HCT116 (cell line): ENCODE measurements around the gene TM9SF1. TPM values are rescaled to one million over a fixed set of nuclear protein-coding genes. Genes with fewer than 3 reads are reported as not detected.
A peak's percentile ranks its signal among the peaks of the same experiment; 100 is the strongest.

Experiments
- ATAC-seq: fragments of 200-7000 bp; cut with Tn5 transposase; 2 replicates; pipeline ENCODE4 v1.9.1; 2020; ENCODE audit warnings: mild to moderate bottlenecking, moderate library complexity
- BruUV-seq: library from RNA; stranded (reverse); fragments of 400-500 nt; replicated peaks from 2 replicates; lab custom pipeline; 2021; lab: Mats Ljungman, UMichigan
- CTCF ChIA-PET: fragments of 300-600 bp; sonication (Branson Sonifier 250); formaldehyde crosslinking; loops from one replicate; lab custom pipeline; 2021; ENCODE audit warnings: antibody characterized with exemption; lab: Charles Lee
- POLR2A ChIA-PET: fragments of 300-600, 350-600 bp; sonication (Branson Sonifier 250); formaldehyde crosslinking; loops from one replicate; lab custom pipeline; 2021; ENCODE audit warnings: antibody characterized with exemption; lab: Charles Lee
- RAD21 ChIA-PET, 2 experiments: fragments of 300-600 bp; sonication (Branson Sonifier 250); formaldehyde crosslinking; loops; one replicate each; lab custom pipeline; 2023; ENCODE audit warnings: low total read pairs in 2 of 2; ENCODE audit not compliant: uncharacterized antibody in 2 of 2, unreplicated experiment in 2 of 2, low non-redundant PET in 1 of 2; lab: Charles Lee
- DNase-seq: peaks from one replicate; pipeline ENCODE4 v3.0.0-alpha.2; 2010; ENCODE audit warnings: low read depth, low spot score
- H2AFZ ChIP-seq: fragments of 200-600 bp; shearing (Covaris generic), sonication (generic); 2 replicates; pipeline ENCODE4 v1.6.1; 2017; ENCODE audit warnings: low read depth, mixed run types, mixed read lengths, antibody characterized with exemption, low read length; ENCODE audit not compliant: poor library complexity, severe bottlenecking
- H3K27ac ChIP-seq: 2 replicates; pipeline ENCODE4 v1.5.1; 2012; ENCODE audit warnings: low read depth, low read length
- H3K27me3 ChIP-seq: fragments of 200-600 bp; sonication (generic); 2 replicates; pipeline ENCODE4 v1.6.1; 2016; ENCODE audit warnings: mixed run types, low read length, mixed read lengths; ENCODE audit not compliant: insufficient read depth
- H3K36me3 ChIP-seq, 2 experiments: fragments of 200-500 bp in 1 of 2; fragments of 200-600 bp in 1 of 2; sonication (Bioruptor generic) in 1 of 2; sonication (generic) in 1 of 2; 2 replicates each; pipeline versions ENCODE4 v1.5.1 to v1.6.1; 2014 to 2016; ENCODE audit warnings: low read length in 2 of 2, inconsistent platforms in 1 of 2, mixed read lengths in 1 of 2, mixed run types in 1 of 2; ENCODE audit not compliant: insufficient read depth in 2 of 2, control insufficient read depth in 1 of 2
- H3K4me1 ChIP-seq, 2 experiments: fragments of 200-600 bp in 1 of 2; sonication (generic) in 1 of 2; 2 replicates each; pipeline versions ENCODE4 v1.5.1 to v1.6.1; 2012 to 2017; ENCODE audit warnings: low read length in 2 of 2, inconsistent platforms in 1 of 2, mild to moderate bottlenecking in 1 of 2, mixed read lengths in 1 of 2, mixed run types in 1 of 2, moderate library complexity in 1 of 2; ENCODE audit not compliant: insufficient read depth in 2 of 2, control insufficient read depth in 1 of 2
- H3K4me2 ChIP-seq: fragments of 200-600 bp; sonication (generic); 2 replicates; pipeline ENCODE4 v1.6.1; 2017; ENCODE audit warnings: mixed run types, low read length, mixed read lengths
- H3K4me3 ChIP-seq, 2 experiments: fragments of 200-600 bp in 1 of 2; sonication (generic) in 1 of 2; replicated peaks in 1 of 2; 2 replicates each; pipeline ENCODE4 v1.5.1; 2011 to 2016; ENCODE audit warnings: low read length in 2 of 2, control low read depth in 1 of 2, low read depth in 1 of 2, mild to moderate bottlenecking in 1 of 2, mixed read lengths in 1 of 2, mixed run types in 1 of 2
- H3K79me2 ChIP-seq: fragments of 200-600 bp; sonication (generic); 2 replicates; pipeline ENCODE4 v1.6.1; 2017; ENCODE audit warnings: mild to moderate bottlenecking, mixed run types, low read length, moderate library complexity, mixed read lengths; ENCODE audit not compliant: insufficient read depth
- H3K9ac ChIP-seq: fragments of 200-600 bp; sonication (generic); 2 replicates; pipeline ENCODE4 v1.6.1; 2016; ENCODE audit warnings: low read length, mixed read lengths
- H3K9me2 ChIP-seq: fragments of 200-600 bp; sonication (generic), shearing (Covaris generic); 2 replicates; pipeline ENCODE4 v1.6.1; 2017; ENCODE audit warnings: mixed run types, mild to moderate bottlenecking, moderate library complexity; ENCODE audit not compliant: insufficient read depth
- H3K9me3 ChIP-seq, 2 experiments: fragments of 200-500 bp in 1 of 2; fragments of 200-600 bp in 1 of 2; sonication (Bioruptor generic) in 1 of 2; sonication (generic) in 1 of 2; 2 replicates each; pipeline ENCODE4 v1.6.1; 2014 to 2017; ENCODE audit warnings: low read length in 2 of 2, mixed read lengths in 2 of 2, inconsistent platforms in 1 of 2, low read depth in 1 of 2, mild to moderate bottlenecking in 1 of 2, mixed run types in 1 of 2, moderate library complexity in 1 of 2; ENCODE audit not compliant: control insufficient read depth in 1 of 2, insufficient read depth in 1 of 2
- H4K20me1 ChIP-seq: fragments of 200-600 bp; sonication (generic), shearing (Covaris generic); 2 replicates; pipeline ENCODE4 v1.6.1; 2017; ENCODE audit warnings: mixed run types, mild to moderate bottlenecking, moderate library complexity; ENCODE audit not compliant: insufficient read depth
- CTCF ChIP-seq, 3 experiments: fragments of 200-600 bp in 1 of 3; sonication (generic) in 1 of 3; IDR thresholded peaks in 2 of 3; conservative IDR thresholded peaks in 1 of 3; 2 replicates each; pipeline ENCODE4 v1.5.1; 2012 to 2017; ENCODE audit warnings: low read depth in 2 of 3, low read length in 2 of 3, antibody characterized with exemption in 1 of 3, borderline replicate concordance in 1 of 3, control low read depth in 1 of 3, mild to moderate bottlenecking in 1 of 3, mixed read lengths in 1 of 3, mixed run types in 1 of 3, moderate library complexity in 1 of 3; ENCODE audit not compliant: insufficient read depth in 1 of 3
- POLR2AphosphoS5 ChIP-seq: IDR thresholded peaks from 2 replicates; pipeline ENCODE4 v1.6.1; 2011; ENCODE audit warnings: mild to moderate bottlenecking, low read depth, low read length, moderate library complexity
- intact Hi-C: fragments of 100-400 bp; cut with micrococcal nuclease; formaldehyde crosslinking; loops from 2 replicates; pipeline ENCODE4 v1.10.0; 2022
- microRNA-seq: library from miRNA; unstranded; fragments of <30 nt; microRNA quantifications from one replicate; pipeline ENCODE4, GENCODE V29; 2016; ENCODE audit warnings: borderline number of aligned reads
- total RNA-seq: library from RNA; stranded (reverse); gene quantifications from one replicate; pipeline ENCODE4 v1.2.1, GENCODE V29; 2021; ENCODE audit not compliant: unreplicated experiment

The TM9SF1 gene
- total RNA-seq, 1 experiment from 2014 or later, result 35.2 TPM

GRCh38 chr14:24139272-24139934 lies 55.8 kb downstream of the TM9SF1 start:
- no TSS peak for BruUV-seq
- RAD21 ChIA-PET, result no interaction called here
- intact Hi-C loops, result no loop called here
- Histone ChIP-seq H4K20me1 (no peaks in the 10 kb centered on the region), H3K36me3 (peaks cover 21 to 25% of the 10 kb centered on the region in 2 experiments), H3K27ac (peak overlapping the region; percentile 91; the same call in 1 of the 2 replicates), H3K9me3 (no peaks in the 10 kb centered on the region), H2AFZ (no peak overlapping the region), H3K79me2 (peaks cover 45% of the 10 kb centered on the region), H3K4me3 (peak overlapping the region; percentile 66 to 87; a peak in 3 of 4 replicates), H3K4me2 (peak overlapping the region; percentile 91), H3K9me2 (no peaks in the 10 kb centered on the region), H3K4me1 (peaks cover 26 to 48% of the 10 kb centered on the region in 2 experiments), H3K27me3 (no peaks in the 10 kb centered on the region), H3K9ac (no peak overlapping the region)
- ATAC-seq (no peak), DNase-seq (no peak)
- CTCF ChIA-PET, result interaction anchor here (0.6 to 2.0 kb wide), 2 partner anchors 31 to 81 kb away, joined by 3 to 7 read pairs; no protein-coding TSS in a partner anchor
- TF ChIP-seq CTCF (IDR thresholded peaks at IDR 0.05 in 2 of 3, conservative IDR thresholded peaks at IDR 0.05 in 1 of 3; ENCODE audit: borderline replicate concordance in 1 of 3, insufficient read depth in 1 of 3, low read depth in 2 of 3, low read length in 2 of 3) (peak in 2 of 3 experiments; percentile 27 to 30; a peak in 3 of 6 replicates), POLR2AphosphoS5 (no peak)
- POLR2A ChIA-PET, result interaction anchor here (1.3 to 2.9 kb wide), 3 partner anchors 7 to 25 kb away, joined by 4 to 36 read pairs (median 7); partner anchors contain the start of genes DCAF11, IRF9, NRL and PSME2

Small RNA genes within 50 kb of the gene (microRNA-seq; reads per million reads assigned to microRNA genes)
- not detected for gene MIR7703

Other genes with a start within 250 kb of the TM9SF1 start
- gene DHRS4, start 241.7 kb downstream of the TM9SF1 start, total RNA-seq, result 21.8 TPM
- 18.6 TPM for gene DHRS4L2, start 206.5 kb downstream of the TM9SF1 start, total RNA-seq
- gene CARMIL3, start 143.4 kb downstream of the TM9SF1 start, total RNA-seq, result 0.71 TPM
- not detected for gene CPNE6, start 123.9 kb downstream of the TM9SF1 start, total RNA-seq
- 94.1 TPM for gene PCK2, start 101.1 kb downstream of the TM9SF1 start, total RNA-seq
- gene DCAF11, start 80.7 kb downstream of the TM9SF1 start, total RNA-seq, result 47.5 TPM
- 0.66 TPM for gene NRL, start 80.5 kb downstream of the TM9SF1 start, total RNA-seq
- 0.81 TPM for gene FITM1, start 64.8 kb downstream of the TM9SF1 start, total RNA-seq
- gene PSME1, start 59.2 kb downstream of the TM9SF1 start, total RNA-seq, result 174 TPM
- 42.0 TPM for gene EMC9, start 53.9 kb downstream of the TM9SF1 start, total RNA-seq
- 160 TPM for gene PSME2, start 48.8 kb downstream of the TM9SF1 start, total RNA-seq
- 78.0 TPM for gene RNF31, start 47.9 kb downstream of the TM9SF1 start, total RNA-seq
- gene IRF9, start 34.2 kb downstream of the TM9SF1 start, total RNA-seq, result 21.7 TPM
- 7.6 TPM for gene REC8, start 23.4 kb downstream of the TM9SF1 start, total RNA-seq
- gene IPO4, start 6.6 kb downstream of the TM9SF1 start, total RNA-seq, result 102 TPM
- gene TSSK4, start 10.3 kb upstream of the TM9SF1 start, total RNA-seq, result 0.32 TPM
- gene CHMP4A, start 18.0 kb upstream of the TM9SF1 start, total RNA-seq, result 34.6 TPM
- 15.9 TPM for gene MDP1, start 20.6 kb upstream of the TM9SF1 start, total RNA-seq
- gene NEDD8, start 36.9 kb upstream of the TM9SF1 start, total RNA-seq, result 178 TPM
- gene GMPR2, start 37.5 kb upstream of the TM9SF1 start, total RNA-seq, result 66.9 TPM
- 38.4 TPM for gene TINF2, start 47.2 kb upstream of the TM9SF1 start, total RNA-seq
- 5.6 TPM for gene TGM1, start 67.7 kb upstream of the TM9SF1 start, total RNA-seq
- gene RABGGTA, start 76.2 kb upstream of the TM9SF1 start, total RNA-seq, result 40.8 TPM
- 34.7 TPM for gene DHRS1, start 104.3 kb upstream of the TM9SF1 start, total RNA-seq
- gene NOP9, start 104.4 kb upstream of the TM9SF1 start, total RNA-seq, result 39.4 TPM
- 0.22 TPM for gene CIDEB, start 112.5 kb upstream of the TM9SF1 start, total RNA-seq
- 15.4 TPM for gene LTB4R2, start 114.7 kb upstream of the TM9SF1 start, total RNA-seq
- gene LTB4R, start 116.1 kb upstream of the TM9SF1 start, total RNA-seq, result 14.8 TPM
- 0.86 TPM for gene ADCY4, start 139.6 kb upstream of the TM9SF1 start, total RNA-seq
- not detected for gene RIPK3, start 144.6 kb upstream of the TM9SF1 start, total RNA-seq
- 7.6 TPM for gene NFATC4, start 172.7 kb upstream of the TM9SF1 start, total RNA-seq
- 0.27 TPM for gene NYNRIN, start 203.6 kb upstream of the TM9SF1 start, total RNA-seq
- gene CBLN3, start 234.2 kb upstream of the TM9SF1 start, total RNA-seq, result 2.0 TPM
- 50.1 TPM for gene KHNYN, start 234.5 kb upstream of the TM9SF1 start, total RNA-seq
- gene SDR39U1, start 247.3 kb upstream of the TM9SF1 start, total RNA-seq, result 61.8 TPM